ENCODE measurements around the gene ZNF536. TPM values are rescaled to one million over a fixed set of nuclear protein-coding genes. Genes with fewer than 3 reads are reported as not detected.

Gene ZNF536
- total and polyA plus RNA-seq, 2 of the 4 experiments (the other 2 are of a cell fraction): not detected

DNA sequence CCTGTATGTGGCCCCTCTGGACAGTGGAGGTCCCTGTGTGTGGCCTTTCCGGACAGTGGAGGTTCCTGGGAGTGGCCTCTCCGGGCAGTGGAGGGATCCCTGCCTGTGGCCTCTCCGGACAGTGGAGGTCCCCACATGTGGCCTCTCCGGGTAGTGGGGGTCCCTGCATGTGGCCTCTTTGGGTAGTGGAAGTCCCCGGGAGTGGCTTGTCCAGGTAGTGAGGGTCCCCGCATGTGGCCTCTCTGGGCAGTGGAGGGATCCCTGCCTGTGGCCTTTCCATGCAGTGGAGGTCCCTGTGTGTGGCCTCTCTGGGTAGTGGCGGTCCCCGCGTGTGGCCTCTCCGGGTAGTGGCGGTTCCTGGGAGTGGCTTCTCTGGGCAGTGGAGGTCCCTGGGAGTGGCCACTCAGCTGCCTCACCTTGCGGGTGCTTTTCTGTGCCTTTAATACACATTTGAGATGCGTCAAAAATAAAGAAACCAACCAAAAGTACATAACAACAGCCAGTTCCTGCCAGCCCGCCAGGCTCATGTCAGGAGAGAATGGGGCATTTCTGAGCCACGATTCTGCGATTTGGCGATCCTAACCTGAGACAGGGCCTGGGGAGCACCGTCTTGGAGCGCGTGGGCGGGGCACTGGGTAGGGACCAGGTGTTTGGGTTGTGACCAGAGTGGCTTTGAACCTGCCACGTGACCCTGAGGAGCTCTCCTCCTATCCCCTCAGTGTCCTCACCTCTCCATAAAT lies 194.7 kb downstream of the ZNF536 start:
- no peak for ATAC-seq (ENCODE audit: low read depth)

More for the DNA sequence above, 194.7 kb downstream of the ZNF536 start:
- Histone ChIP-seq H4K20me1 (ENCODE audit: insufficient read depth, low read length) (no peaks in the 10 kb centered on the region), H3K9me3 (ENCODE audit: control insufficient read depth, insufficient read depth, low read length) (peaks cover 23% of the 10 kb centered on the region; the same call in 1 of the 2 replicates), H4K5ac (ENCODE audit: low read depth, low read length) (no peak overlapping the region), H3K56ac (ENCODE audit: extremely low read depth, insufficient read depth, low read length) (no peak overlapping the region), H4K8ac (ENCODE audit: low read depth in 2 of 2, low read length in 2 of 2) (no peak overlapping the region), H3K36me3 (ENCODE audit: control insufficient read depth, insufficient read depth, low read length) (no peaks in the 10 kb centered on the region), H2AK9ac (replicated peaks; ENCODE audit: low read depth, low read length, poor library complexity) (no peak overlapping the region), H3K23ac (ENCODE audit: low read depth, low read length) (no peak overlapping the region), H3K79me1 (ENCODE audit: low read depth in 1 of 2, low read length in 2 of 2) (no peaks in the 10 kb centered on the region), H3K4me3 (ENCODE audit: insufficient read depth, low read depth, low read length) (no peak overlapping the region), H2AK5ac (ENCODE audit: low read depth, low read length) (no peak overlapping the region), H2BK5ac (ENCODE audit: low read depth, low read length, poor library complexity, severe bottlenecking) (no peak overlapping the region), H3K27me3 (ENCODE audit: control insufficient read depth, insufficient read depth, low read length) (no peaks in the 10 kb centered on the region), H3K14ac (replicated peaks; ENCODE audit: low read depth, low read length) (no peak overlapping the region), H3K4me1 (ENCODE audit: control insufficient read depth, insufficient read depth, low read length) (no peaks in the 10 kb centered on the region), H3K4me2 (ENCODE audit: low read depth, low read length) (no peak overlapping the region), H4K91ac (ENCODE audit: insufficient read depth, low read depth, low read length) (no peak overlapping the region), H3K18ac (ENCODE audit: low read depth, low read length) (no peak overlapping the region), H2BK20ac (ENCODE audit: low read depth, low read length) (no peak overlapping the region), H3K4ac (ENCODE audit: low read depth, low read length) (no peak overlapping the region), H2AFZ (replicated peaks; ENCODE audit: low read length, poor library complexity) (no peak overlapping the region), H2BK15ac (ENCODE audit: low read depth, low read length) (no peak overlapping the region), H3K9me1 (ENCODE audit: insufficient read depth, low read length) (no peaks in the 10 kb centered on the region), H3K27ac (ENCODE audit: insufficient read depth, low read length) (no peak overlapping the region), H3K9ac (ENCODE audit: low read depth, low read length) (no peak overlapping the region), H2BK120ac (ENCODE audit: low read depth, low read length) (no peak overlapping the region)
- ChIA-PET CTCF (no interaction called here), POLR2A (ENCODE audit: unreplicated experiment) (no interaction called here)
- no CpG with 5 or more reads among the region's 22 CpGs for WGBS, 2 experiments (ENCODE audit: extremely low coverage in 2 of 2, insufficient read length in 1 of 2)
- no peak for DNase-seq
- in situ Hi-C loops (cut with MboI; ENCODE audit: low sequenced_read_pairs): no loop called here
- TF ChIP-seq CHD1 (IDR thresholded peaks at IDR 0.05; ENCODE audit: low read depth, low read length) (no peak), RCOR1 (IDR thresholded peaks at IDR 0.05; ENCODE audit: insufficient replicate concordance, low read length) (no peak), FOS (IDR thresholded peaks at IDR 0.05; ENCODE audit: low read depth, low read length) (no peak), RAD21 (IDR thresholded peaks at IDR 0.05; ENCODE audit: low read length) (no peak), RFX5 (IDR thresholded peaks at IDR 0.05; ENCODE audit: low read depth, low read length) (no peak), MXI1 (IDR thresholded peaks at IDR 0.05; ENCODE audit: borderline replicate concordance, low read depth, low read length) (no peak), MAFK (IDR thresholded peaks at IDR 0.05; ENCODE audit: low read depth, low read length) (no peak), POLR2A (IDR thresholded peaks at IDR 0.05; ENCODE audit: low read depth, low read length) (no peak), MAZ (IDR thresholded peaks at IDR 0.05; ENCODE audit: borderline replicate concordance, low read depth, low read length) (no peak), BHLHE40 (IDR thresholded peaks at IDR 0.05; ENCODE audit: low read depth, low read length) (no peak), CEBPB (IDR thresholded peaks at IDR 0.05; ENCODE audit: low read depth, low read length) (no peak), NFE2L2 (IDR thresholded peaks at IDR 0.05; ENCODE audit: low read depth, low read length) (no peak)
- TF ChIP-seq, protein P1, sequence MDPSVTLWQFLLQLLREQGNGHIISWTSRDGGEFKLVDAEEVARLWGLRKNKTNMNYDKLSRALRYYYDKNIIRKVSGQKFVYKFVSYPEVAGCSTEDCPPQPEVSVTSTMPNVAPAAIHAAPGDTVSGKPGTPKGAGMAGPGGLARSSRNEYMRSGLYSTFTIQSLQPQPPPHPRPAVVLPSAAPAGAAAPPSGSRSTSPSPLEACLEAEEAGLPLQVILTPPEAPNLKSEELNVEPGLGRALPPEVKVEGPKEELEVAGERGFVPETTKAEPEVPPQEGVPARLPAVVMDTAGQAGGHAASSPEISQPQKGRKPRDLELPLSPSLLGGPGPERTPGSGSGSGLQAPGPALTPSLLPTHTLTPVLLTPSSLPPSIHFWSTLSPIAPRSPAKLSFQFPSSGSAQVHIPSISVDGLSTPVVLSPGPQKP (IDR thresholded peaks at IDR 0.05; ENCODE audit: borderline replicate concordance, low read depth, low read length): no peak
- TF ChIP-seq, protein P2, sequence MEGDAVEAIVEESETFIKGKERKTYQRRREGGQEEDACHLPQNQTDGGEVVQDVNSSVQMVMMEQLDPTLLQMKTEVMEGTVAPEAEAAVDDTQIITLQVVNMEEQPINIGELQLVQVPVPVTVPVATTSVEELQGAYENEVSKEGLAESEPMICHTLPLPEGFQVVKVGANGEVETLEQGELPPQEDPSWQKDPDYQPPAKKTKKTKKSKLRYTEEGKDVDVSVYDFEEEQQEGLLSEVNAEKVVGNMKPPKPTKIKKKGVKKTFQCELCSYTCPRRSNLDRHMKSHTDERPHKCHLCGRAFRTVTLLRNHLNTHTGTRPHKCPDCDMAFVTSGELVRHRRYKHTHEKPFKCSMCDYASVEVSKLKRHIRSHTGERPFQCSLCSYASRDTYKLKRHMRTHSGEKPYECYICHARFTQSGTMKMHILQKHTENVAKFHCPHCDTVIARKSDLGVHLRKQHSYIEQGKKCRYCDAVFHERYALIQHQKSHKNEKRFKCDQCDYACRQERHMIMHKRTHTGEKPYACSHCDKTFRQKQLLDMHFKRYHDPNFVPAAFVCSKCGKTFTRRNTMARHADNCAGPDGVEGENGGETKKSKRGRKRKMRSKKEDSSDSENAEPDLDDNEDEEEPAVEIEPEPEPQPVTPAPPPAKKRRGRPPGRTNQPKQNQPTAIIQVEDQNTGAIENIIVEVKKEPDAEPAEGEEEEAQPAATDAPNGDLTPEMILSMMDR (conservative IDR thresholded peaks at IDR 0.05; ENCODE audit: low read depth, low read length): no peak
- intact Hi-C loops (cut with micrococcal nuclease): no loop called here
- no TSS peak for BruUV-seq (replicated peaks)
- dilution Hi-C loops (cut with HindIII; ENCODE audit: low sequenced_read_pairs, unreplicated experiment): no loop called here

Data from IMR-90 (cell line).